Suppressor macrophage treated with lipopolysaccharide for 4 hours (primary cell): Measurements from ENCODE around the gene SPG21.

Source experiments
- DNase-seq: peaks from one replicate; pipeline ENCODE4 v3.0.0-alpha.2; 2020

SPG21 gene

DNA sequence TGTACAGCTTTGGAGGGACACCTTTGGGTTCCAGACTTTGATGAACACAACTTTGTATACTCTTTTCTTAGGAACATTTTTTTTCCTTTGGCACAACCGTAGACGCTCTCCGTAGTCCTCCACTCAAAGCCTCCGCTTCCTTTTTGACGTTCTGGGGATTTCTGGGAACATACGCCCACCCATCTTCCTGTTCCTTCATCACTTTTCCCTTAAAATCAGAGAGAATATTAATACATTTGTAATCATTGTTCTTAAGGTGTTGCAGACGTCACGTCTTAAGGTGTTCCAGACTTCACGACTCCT is 405 bp upstream of the SPG21 start:
- DNase-seq, result no peak

DNA sequence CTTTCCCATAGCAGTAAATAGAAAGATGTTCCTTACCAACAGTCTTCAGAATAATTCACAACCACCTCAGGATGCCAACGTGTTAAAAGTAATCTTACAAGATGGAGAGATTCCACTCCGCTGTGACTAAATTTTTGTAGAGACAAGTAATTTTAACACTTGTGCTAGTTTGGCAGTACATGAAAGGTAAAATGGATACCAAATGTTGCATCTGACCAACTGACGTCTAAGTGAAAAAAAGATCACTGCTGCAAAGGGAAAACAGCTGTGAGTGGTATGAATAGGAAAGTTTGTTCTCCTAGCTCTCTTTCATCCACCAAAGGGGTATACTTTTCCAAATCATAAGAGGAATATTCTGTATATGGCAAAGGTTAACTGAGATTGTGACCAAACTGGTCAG is 2.6 kb downstream of the SPG21 start:
- no peak for DNase-seq

DNA sequence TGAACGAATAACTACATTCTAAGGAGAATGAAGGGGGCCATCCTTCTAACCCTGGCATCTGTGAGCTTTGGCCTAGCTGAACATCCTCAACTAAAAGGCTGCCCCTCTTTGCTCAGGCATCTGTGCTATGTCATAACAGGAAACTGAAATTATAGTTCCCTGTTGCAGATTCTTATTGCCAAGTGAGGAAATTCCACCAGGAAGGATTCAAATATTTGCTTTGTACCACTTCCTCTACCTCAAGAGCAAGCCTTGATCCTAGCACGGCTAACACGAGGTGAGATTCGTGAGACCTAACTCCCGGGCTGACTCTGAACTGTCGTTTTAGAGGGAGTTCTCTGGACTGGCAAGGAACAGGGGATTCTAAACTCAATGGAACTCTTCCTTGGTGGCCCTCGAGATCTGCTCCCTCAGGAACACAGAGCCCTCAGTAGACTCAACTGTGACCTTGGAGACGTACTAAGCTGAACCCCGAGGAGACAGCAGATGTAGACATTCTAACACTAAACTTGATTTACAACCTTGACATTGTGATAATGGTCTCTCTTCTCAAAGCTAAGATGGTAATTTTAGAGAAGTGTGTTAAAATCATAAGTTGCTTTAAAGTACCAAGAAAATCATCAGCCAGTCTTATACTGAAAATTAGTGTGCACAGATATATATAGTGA is 4.2 kb downstream of the SPG21 start:
- DNase-seq, result peak; percentile 82

DNA sequence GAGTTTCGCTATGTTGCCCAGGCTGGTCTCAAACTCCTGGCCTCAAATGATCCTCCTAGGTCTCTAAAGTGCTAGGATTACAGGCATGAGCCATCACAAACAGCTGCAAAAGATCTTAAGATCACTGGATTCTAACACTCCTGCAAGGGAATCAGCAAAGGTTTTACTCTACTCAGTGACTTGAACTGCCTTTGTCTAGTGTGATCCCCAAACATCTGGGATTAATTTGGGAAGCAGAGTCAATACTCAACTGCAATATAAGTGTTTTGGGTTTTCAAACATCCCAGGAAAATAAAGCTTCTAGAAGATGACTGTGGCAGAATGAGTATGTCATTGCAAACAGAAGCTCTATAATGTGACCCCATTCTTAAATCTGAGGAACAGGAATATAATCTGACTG is 7.2 kb downstream of the SPG21 start:
- DNase-seq, result no peak

DNA sequence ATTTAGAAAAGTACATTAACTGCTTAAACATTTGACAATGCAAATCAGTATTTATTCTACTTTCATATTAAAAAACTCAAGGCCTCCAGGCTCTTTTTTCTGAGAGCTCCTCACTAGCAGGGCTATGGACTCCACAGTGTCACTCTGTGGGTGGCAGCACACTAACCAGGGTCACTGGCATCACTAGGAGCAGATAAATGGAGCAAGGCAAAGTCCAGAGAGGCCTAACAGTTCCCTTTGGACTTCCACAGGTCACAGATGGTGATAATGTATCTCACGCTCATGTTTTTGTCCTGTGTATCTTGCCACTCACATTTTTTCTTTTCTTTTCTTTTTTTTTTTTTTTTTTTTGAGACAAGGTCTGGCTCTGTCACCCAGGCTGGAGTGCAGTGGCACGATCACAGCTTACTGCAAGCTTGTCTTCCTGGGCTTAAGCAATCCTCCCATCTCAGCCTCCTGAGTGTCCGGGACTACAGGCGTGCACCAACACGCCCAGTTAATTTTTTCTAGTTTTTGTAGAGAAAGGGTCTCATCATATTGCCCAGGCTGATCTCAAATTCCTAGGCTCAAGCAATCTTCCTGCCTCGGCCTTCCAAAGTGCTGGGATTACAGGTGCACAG is 7.8 kb downstream of the SPG21 start:
- no peak for DNase-seq

DNA sequence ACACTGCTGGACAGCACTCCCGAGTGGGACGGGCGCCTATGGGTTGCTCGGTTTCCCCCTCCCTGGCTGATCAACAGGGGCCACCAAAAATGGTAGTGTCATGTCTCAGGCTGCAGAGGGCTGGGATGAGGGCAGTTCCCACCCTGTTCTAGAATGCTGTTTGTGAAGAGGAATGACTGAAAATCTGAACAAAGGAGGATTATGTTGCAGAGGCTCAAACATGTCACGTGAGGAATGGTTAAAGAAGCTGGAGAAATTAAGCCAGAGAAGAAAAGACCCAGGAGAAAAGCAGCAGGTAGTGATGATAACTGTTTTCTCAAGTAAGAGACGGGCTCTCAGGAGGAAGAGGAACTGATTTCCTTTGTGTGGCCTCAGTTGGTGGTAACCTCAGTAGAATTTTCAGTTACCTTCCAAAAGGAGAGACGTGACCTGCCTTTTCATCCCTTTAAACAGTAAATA is 10.4 kb downstream of the SPG21 start:
- no peak for DNase-seq

DNA sequence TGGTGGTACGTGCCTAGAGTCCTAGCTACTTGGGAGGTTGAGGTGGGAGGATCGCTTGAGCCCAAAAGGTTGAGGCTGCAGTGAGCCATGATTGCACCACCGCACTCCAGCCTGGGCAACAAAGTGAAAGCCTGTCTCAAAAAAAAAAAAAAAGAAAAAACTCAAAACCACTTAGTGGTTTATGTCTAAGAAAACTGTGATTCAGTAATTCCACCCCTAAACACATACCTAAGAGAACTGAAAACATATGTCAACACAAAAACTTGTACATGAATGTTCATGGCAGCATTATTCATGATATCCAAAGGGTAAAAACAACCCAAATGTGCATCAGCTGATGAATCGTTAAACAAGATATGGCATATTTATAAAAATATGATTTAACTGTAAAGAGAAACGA is 14.3 kb downstream of the SPG21 start:
- no peak for DNase-seq

DNA sequence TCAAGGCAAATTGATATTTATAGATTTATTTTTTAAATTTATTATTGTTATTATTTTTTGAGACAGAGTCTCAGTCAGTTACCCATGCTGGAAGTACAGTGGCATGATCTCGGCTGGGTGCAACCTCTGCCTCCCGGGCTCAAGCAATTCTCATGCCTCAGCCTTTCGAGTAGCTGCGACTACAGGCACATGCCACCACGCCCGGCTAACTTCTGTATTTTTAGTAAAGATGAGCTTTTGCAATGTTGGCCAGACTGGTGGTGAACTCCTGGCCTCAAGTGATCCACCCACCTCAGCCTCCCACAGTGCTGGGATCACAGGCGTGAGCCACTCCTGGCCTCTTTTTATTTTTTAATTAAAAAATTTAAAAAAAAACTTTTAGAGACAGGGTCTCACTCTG is 19.0 kb downstream of the SPG21 start:
- DNase-seq, result peak; percentile 39

DNA sequence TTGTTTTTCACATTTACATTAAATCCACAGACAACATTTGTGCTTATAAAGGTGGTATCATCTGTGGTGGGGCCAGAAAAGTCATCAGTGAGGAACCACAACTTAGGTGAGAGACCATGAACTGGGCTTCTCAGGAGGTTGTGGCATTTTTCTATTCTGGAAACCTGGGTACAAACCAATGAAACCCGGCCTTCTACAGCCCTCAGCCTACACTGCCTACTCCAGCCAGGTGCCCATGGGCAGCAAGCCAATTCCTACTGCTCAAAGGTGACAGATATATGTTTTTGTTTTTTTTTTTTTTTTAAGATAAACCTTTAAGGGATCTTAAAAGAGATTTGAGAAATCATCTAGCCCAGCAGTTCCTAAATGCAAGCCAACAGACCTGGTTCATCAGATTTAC is 20.3 kb downstream of the SPG21 start:
- no peak for DNase-seq

DNA sequence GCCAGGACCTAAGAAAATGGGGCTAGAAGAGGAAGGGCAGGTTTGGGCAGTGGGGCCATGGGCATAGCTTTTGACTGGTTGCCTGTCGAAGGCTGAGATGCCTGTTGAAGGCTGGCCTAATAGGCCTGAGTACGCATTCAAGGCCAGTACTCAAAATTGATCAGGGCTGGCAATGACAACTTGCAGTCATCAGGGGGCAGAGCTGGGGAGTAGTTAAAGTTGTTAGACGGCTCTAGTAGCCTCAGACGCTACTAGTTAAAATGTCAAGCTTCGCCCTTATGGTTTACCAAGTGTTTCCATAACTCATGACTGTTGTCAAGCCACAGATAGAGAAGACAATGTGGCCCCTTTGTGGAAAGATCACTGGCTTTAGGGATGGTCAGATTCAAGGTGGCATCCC is 28.7 kb downstream of the SPG21 start:
- DNase-seq, result no peak

DNA sequence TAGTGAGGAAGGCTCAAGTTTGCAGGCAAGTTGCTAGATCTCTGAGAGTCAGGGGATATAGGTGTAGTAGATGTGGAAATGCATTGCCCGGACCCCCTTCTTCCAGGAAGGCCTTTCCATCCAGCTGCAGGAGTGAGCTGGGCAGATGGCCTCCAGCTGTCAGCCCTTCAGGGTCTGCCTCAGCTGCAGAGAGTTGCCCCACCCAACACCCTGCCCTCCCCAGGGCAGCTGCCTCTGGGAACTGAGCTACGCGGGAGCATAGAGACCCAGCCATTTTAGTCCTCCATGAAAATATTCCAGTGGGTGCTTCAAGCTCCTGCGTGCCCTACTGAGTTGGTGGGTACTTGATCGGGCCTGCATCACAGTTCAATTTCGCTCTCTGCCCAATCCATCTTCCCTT is 29.6 kb downstream of the SPG21 start:
- DNase-seq, result no peak

DNA sequence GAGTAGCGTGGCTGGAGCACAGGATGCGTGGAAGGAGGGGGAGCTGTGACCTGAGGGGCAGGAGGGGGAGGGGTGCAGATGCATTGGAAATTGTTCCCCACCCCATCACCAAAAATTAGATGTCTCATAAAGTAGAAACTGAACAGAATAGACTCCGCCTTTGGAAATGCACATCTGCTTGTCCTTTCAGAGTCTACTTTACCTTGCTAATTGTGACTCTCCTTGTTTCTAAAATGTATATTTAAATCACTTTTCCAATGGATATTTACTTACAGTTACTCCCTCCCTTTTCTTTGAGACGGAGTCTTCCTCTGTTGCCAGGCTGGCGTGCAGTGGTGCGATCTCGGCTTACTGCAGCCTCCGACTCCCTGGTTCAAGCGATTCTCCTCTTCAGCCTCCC is 30.6 kb downstream of the SPG21 start:
- DNase-seq, result no peak

DNA sequence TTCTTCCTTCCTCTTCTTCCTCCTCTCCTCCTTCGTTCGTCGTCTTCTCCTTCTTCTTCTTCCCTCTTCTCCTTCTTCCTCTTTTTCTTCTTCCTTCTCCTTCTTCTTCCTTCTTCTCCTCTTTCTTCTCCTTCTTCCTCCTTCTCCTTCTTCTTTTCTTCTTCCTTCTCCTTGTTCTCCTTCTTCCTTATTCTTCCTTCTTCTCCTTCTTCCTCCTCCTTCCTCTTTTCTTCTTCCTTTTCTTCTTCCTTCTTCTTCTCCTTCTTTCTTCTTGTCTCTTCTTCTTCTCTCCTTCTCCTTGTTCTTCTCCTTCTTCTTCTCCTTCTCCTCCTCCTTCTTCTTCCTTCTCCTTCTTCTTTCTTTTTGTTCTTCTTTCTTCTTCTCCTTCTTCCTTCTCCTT is 35.3 kb downstream of the SPG21 start:
- no peak for DNase-seq

DNA sequence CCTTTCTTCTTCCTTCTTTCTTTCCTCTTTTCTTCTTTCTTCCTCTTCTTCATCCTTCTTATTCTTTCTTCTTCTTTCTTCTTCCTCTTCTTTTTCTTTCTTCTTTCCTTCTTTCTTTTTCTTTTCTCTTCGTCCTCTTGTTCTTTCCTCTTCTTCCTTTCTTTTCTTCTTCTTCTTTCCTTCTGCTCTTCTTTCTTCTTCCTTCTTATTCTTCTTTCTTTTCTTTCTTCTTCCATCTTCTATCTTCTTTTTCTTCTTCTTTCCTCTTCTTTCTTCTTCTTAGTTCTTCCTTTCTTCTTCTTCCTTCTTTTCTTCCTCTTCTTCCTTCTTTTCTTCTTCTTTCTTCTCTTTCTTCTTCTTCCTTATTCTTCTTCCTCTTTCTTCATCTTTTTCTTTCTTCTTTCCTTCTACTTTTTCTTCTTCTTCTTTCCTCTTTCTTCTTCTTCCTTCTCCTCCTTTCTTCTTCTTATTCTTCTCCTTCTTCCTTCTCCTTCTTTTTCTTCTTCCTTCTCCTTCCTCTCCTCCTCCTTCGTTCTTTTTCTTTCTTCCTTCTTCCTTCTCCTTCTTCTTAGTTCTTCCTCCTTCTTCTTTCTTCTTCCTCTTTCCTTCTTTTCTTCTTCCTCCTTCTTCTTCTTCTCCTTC is 37.8 kb downstream of the SPG21 start:
- no peak for DNase-seq

DNA sequence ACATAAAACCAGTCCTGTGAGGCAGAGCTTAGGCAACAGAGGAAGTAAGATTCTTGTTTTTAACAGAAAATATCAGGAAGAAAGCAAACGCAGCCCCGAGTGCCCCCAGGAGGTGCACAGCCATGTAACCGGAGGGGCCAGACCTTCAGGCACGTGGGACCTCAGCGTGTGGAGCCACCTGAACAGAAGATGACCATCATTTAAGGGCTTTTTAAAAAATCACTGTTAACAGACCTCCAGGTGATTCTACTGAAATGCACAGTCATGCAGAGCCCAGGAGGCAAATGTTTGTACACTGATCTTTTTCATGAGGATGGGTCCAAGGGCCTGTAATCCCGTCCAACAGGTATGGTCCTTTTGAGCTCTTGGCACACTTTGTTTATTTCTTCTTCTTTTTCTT is 38.8 kb downstream of the SPG21 start:
- DNase-seq, result no peak

DNA sequence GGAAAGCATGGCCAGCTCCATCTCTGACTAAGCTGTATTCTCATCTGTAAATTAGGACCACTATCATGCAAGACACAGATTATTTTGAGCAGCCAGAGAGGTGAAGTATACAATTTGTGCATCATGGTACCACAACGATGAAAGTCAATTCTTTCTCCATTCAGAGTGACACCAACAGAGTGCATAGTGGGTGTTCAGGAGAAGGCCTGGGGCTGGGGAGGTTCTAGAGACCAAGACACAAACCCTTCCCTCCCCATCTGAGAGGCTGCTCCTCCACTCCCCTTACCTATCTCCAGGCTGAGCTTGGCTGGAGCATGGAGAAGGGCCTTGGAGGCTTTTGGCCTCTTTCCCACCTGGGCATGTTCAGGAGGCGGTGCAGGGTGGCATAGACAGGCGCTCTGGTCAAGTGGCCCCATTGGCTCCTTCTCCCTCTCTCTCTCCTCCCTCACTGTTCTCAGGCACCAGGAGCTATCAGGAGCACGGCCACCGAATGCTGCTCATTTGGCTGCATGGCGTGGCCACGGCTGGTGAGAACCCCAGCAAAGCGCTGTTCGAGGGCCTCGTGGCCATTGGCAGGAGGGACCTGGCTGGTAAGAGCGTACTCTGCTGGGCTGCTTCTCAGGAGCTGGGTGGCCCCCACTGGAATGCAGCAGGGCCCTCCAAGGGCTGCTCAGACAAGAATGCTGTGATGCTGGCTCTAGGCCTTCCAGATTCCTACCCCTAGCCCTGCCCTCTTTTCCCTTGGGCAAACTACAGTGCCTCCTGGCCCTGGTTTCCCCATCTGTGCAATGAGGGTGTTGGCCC is 40.1 kb downstream of the SPG21 start:
- no peak for DNase-seq

DNA sequence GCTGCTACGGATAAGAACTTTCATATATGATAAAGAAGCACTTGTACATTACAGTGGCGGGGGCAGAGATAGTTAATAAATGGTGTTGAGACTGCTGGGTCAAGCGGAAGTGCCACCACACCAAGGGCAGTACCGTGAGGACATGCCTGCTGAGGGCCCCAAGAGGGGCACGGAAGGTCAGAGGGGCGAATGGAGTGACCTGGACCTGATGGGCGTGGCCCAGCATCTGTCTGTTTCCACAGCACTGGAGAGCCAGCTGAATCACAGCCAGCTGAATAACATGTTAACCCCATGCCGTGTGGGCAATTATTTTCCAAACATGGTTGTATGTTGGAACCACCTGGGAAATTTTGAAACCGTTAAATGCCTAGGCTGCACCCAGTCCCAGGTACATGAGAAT is 40.8 kb downstream of the SPG21 start:
- no peak for DNase-seq

DNA sequence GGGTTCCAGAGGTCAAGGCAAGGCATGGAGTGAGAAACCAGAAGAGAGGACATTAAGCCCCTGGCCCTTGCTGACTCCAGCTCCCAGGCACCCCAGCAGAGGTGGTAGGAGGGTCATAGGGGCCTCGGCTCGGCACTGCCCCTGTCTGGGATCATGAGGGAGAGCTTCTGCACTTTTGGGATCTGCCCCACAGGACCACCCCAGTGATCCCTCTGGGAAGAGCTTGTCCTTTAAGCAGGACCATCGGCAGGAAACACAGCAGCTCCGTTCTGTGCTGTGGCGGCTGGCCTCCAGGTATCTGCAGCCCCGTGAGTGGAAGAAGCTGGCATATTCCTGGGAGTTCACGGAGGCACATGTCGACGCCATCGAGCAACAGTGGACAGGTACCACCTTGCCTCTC is 42.5 kb downstream of the SPG21 start:
- no peak for DNase-seq

DNA sequence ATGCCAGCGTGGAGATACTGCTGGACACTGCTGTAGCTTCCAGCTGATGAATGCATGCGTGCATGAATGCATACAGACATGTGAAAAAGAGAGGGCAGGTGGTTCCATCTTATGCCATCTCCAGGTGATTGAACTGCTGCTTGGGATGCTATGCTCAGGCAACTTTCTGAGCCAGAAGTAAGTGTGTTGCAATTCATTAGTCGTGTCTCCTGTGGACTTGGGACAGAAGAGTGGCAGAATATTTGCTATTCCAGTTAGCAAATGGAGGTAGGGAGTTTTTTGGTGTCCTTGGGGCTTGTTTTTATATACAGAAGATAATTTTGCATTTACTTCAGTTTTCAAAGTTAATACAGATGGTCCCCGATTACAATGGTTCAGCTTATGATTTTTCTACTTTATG is 44.8 kb downstream of the SPG21 start:
- DNase-seq, result no peak

DNA sequence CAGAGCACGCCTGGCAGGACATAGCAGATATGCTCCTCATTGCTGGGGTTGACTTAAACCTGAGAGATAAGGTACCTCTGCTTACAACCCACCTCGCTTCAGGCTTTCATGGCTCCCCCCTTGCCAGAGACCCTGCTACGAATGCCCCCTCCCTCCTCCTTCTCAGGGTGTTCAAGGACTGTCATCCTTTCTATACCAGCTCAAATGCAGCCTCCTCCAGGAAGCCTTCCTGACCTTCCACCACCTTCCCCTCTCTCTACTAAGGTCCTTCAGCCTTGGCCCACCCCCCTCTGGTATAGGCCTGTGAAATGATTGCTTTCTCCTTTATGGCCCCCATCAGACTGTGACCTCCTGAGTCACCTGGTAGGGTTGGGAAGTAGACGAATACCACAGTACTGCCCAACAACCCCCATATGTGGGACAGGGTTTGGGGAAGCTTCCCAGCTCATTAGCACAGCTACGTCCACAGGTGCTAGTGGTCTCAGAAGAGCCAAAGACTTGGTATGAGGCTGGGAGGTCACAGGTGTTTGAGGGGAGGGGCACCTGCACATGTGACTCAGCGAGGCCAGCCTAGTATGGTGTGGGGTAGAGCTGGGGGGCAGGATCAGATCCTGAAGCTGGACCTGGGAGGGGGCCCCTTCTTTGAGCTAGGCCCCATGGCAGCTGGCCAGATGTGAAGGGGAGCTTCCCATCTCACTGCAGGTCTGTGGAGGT is 46.0 kb downstream of the SPG21 start:
- DNase-seq, result no peak

DNA sequence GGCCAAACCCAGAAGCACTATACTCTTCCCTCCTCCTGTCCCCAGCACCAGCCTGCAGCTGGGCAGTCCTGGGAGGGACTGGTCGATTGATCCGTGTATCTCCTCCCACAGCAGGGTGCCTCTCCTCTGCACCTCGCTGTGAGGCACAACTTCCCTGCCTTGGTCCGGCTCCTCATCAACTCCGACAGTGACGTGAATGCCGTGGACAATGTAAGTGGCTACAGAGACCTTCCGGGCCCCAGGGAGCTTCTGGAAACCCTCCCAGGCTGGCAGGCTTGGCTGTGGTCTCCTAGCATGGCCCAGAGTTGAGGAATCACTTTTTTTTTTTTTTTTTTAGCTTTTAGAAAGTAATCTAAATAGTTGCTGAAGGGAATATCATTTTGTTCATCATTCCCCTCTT is 47.4 kb downstream of the SPG21 start:
- no peak for DNase-seq

DNA sequence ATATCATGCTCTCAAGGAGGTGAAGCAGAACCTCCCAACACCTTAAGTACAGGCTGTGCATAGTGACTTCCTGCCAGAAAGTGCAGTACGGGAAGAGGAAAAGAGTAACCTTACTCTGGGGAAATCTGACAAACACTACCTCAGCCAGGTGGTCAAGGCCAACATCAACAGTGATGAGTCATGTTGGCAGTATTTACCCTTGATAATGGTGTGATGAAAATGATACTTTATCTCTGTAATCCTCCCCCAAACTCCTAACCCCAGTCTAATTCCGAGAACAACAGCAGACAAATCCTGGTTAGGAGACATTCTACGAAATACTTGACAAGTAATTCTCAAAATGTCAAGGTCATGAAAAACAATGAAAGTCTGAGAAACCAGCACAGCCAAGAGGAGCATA is 51.5 kb downstream of the SPG21 start:
- no peak for DNase-seq

DNA sequence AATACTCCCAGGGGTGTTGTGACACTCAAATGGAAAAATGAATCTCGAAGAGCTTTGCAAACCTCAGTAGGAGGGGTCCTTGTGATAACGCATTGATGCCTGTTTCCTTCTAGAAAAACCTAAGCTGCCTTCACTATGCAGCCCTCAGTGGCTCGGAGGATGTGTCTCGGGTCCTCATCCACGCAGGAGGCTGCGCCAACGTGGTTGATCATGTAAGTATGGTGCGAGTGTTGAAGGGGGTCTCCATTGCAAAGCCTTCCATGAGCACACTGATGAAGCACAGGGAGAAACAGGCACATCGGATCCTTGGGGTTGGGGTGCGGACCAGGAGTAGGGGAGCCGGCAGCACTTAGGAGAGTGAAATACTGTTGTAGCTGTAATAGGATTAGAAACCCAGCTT is 55.7 kb downstream of the SPG21 start:
- DNase-seq, result no peak
